Measurements from ENCODE around the gene TLE1. TPM values are rescaled to one million over a fixed set of nuclear protein-coding genes. Genes with fewer than 3 reads are reported as not detected.

Gene TLE1
- total RNA-seq, 1 experiment from 2014 or later: 79.3 TPM

GRCh38 chr9:81558091-81558830 lies 131.1 kb downstream of the TLE1 start:
- no peak overlapping the region for H2BK12ac ChIP-seq (ENCODE audit: insufficient read length, low read depth, low read length)
- no peak overlapping the region for H3K18ac ChIP-seq (ENCODE audit: insufficient read length, low read depth, low read length)
- H4K5ac ChIP-seq (ENCODE audit: insufficient read length, low read depth, low read length): no peak overlapping the region
- H3K79me2 ChIP-seq (ENCODE audit: insufficient read depth, low read length): no peaks in the 10 kb centered on the region
- TF ChIP-seq, protein P1, sequence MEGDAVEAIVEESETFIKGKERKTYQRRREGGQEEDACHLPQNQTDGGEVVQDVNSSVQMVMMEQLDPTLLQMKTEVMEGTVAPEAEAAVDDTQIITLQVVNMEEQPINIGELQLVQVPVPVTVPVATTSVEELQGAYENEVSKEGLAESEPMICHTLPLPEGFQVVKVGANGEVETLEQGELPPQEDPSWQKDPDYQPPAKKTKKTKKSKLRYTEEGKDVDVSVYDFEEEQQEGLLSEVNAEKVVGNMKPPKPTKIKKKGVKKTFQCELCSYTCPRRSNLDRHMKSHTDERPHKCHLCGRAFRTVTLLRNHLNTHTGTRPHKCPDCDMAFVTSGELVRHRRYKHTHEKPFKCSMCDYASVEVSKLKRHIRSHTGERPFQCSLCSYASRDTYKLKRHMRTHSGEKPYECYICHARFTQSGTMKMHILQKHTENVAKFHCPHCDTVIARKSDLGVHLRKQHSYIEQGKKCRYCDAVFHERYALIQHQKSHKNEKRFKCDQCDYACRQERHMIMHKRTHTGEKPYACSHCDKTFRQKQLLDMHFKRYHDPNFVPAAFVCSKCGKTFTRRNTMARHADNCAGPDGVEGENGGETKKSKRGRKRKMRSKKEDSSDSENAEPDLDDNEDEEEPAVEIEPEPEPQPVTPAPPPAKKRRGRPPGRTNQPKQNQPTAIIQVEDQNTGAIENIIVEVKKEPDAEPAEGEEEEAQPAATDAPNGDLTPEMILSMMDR (conservative IDR thresholded peaks at IDR 0.05): no peak
- H3K23me2 ChIP-seq (ENCODE audit: insufficient read length, low read depth, low read length, poor library complexity, severe bottlenecking): no peaks in the 10 kb centered on the region
- no peak overlapping the region for H4K8ac ChIP-seq (replicated peaks; ENCODE audit: insufficient read length, low read depth, low read length)
- H3K56ac ChIP-seq (ENCODE audit: insufficient read length, low read depth, low read length): no peak overlapping the region
- no peak overlapping the region for H2BK120ac ChIP-seq (ENCODE audit: low read depth, low read length, poor library complexity, severe bottlenecking)
- H4K20me1 ChIP-seq (ENCODE audit: control insufficient read depth, insufficient read depth, insufficient read length): no peaks in the 10 kb centered on the region
- no peaks in the 10 kb centered on the region for H3K79me1 ChIP-seq (ENCODE audit: insufficient read depth, low read depth, low read length, poor library complexity, severe bottlenecking)
- no peak overlapping the region for H3K4me2 ChIP-seq (ENCODE audit: insufficient read depth, insufficient read length, low read length)
- no peaks in the 10 kb centered on the region for H3K9me3 ChIP-seq (ENCODE audit: control insufficient read depth, low read depth, low read length)
- Mint-ChIP-seq H3K9me3 (no peaks in the 10 kb centered on the region; a peak in 1 of 5 replicates), H3K4me1 (peaks cover 35 to 37% of the 10 kb centered on the region in 2 experiments), H3K4me3 (no peak overlapping the region), H3K36me3 (ENCODE audit: insufficient read depth in 1 of 3, low read depth in 3 of 3) (no peaks in the 10 kb centered on the region), H3K27me3 (ENCODE audit: low read depth) (peaks cover 5% of the 10 kb centered on the region), H3K27ac (peak overlapping the region in 2 of 3 experiments; percentile 28 to 37; a peak in 2 of 7 replicates)
- no peak overlapping the region for H2BK5ac ChIP-seq (ENCODE audit: insufficient read length, low read length)
- H3K14ac ChIP-seq (ENCODE audit: insufficient read depth, low read length): no peak overlapping the region
- no peak overlapping the region for H4K91ac ChIP-seq (ENCODE audit: insufficient read length, low read depth, low read length)
- WGBS (ENCODE audit: extremely low coverage, insufficient read length, low lambda C conversion rate): no CpG with 5 or more reads among the region's 6 CpGs
- no peak overlapping the region for H2AFZ ChIP-seq (ENCODE audit: low read length)
- DNase-seq: no peak
- H3K27ac ChIP-seq (ENCODE audit: insufficient read length, low read depth, low read length): no peak overlapping the region
- H3K4me1 ChIP-seq (ENCODE audit: insufficient read depth, low read length): peaks cover 4% of the 10 kb centered on the region; the same call in 1 of the 2 replicates
- no peak overlapping the region for H3T11ph ChIP-seq (ENCODE audit: low read length)
- H3K9ac ChIP-seq (ENCODE audit: extremely low read depth, insufficient read length, low read length): no peak overlapping the region
- no peaks in the 10 kb centered on the region for H3K27me3 ChIP-seq (ENCODE audit: insufficient read depth, low read length)
- H2BK20ac ChIP-seq (ENCODE audit: low read depth, low read length, poor library complexity, severe bottlenecking): no peak overlapping the region
- no peak overlapping the region for H2BK15ac ChIP-seq (ENCODE audit: low read depth, low read length)
- no peak overlapping the region for H3K4ac ChIP-seq (ENCODE audit: low read depth, low read length)
- H2AK5ac ChIP-seq (ENCODE audit: insufficient read length, low read length): no peak overlapping the region
- H3K23ac ChIP-seq (ENCODE audit: insufficient read length, low read depth, low read length): no peak overlapping the region
